ENCODE measurements around the gene STOM.

The STOM gene

DNA sequence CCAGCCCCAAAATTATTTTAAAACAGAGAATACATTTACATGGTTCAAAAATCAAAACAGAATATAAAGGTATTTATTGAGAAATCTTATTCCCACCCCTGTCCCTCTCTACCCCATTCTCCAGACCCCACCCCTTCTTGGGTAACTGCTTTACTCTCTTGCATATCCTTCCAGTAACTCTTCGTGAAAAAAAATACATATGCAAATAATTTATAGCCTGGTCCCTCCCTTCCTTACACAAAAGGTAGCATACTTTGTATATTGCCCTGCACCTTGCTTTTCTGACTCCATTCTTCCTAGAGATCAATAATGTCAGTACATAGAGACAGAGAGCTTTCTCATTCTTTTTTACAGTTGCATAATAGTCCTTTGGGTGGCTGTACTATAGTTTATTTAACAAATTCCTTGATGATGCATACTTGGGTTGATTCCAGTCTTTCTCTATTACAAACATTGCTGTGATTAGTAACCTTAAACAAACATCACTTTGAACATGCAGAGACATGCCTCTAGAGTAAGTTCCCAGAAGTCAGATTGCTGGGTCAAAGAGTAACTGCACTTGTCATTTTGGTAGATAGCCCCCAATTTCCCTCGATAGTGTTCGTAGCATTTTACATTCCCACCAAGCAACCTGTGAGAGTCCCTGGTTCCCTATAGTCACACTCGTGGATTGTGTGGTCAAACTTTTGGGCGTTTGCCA is 47.9 kb downstream of the STOM start:
- DNase-seq (ENCODE audit: low read depth in 2 of 2) = no peak

DNA sequence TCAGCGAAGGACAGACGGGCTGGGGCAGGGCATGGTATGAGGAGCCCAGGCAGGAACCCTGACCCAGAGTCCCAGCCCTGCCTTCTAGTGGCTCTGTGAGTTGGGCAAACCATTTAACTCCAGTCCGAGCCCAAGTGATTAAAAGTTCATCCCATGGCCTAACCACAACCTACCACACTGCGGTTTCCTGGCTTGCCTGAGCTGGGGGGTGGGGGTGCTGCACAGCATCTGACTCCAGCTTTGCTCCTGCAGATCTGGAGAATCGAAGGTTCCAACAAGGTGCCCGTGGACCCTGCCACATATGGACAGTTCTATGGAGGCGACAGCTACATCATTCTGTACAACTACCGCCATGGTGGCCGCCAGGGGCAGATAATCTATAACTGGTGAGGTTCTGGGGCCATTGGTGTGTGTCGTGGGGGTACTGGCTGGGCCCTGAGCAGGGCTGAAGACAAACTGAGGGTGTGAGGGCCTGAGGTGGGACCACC is 49.0 kb downstream of the STOM start:
- DNase-seq (ENCODE audit: low read depth in 2 of 2) = no peak

DNA sequence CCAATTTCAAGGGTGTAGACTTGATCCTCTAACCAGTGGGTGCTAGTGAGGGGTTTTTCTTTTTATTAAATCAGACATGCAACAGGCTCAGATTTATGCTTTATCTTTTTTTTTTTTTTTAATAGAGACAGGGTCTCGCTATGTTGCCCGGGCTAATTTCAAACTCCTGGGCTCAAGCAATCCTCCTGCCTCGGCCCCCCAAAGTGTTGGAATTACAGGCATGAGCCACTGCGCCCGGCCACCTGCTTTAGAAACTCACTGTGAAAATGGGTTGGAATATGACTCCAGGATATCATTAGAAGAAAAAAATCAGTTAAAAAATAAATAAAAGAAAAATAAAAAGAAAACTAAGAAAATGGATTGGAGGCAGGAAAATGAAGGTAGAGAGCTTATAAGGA is 50.7 kb downstream of the STOM start:
- no peak for DNase-seq (ENCODE audit: low read depth in 2 of 2)

DNA sequence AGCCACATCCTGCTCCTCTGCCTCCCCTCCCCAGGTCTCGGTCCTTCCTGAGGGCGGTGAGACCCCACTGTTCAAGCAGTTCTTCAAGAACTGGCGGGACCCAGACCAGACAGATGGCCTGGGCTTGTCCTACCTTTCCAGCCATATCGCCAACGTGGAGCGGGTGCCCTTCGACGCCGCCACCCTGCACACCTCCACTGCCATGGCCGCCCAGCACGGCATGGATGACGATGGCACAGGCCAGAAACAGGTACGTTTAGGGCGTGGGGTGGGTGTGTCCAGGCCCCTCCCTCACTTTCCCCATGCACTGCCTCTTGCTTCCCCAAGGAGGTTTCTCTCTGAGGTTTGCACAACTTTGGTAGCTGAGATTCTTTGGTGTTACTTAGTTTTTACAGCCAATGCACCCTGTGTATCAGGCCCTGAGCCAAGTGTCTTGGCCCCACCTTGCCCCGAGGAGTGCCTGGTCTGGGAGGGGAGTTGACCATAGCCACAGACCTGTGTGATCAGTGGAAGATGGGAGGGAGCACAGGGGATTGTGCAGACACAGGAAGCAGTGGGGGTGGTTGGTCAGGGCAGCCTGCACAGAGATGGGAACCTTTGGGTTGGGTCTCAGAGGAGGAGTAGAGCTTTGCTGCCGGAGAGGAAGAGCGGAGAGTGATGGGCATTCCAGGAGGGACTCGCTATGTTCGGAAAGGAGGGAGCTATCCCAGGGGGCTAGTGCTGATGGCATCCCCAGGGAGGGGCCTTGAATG is 51.2 kb downstream of the STOM start:
- no peak for DNase-seq (ENCODE audit: low read depth in 2 of 2)

DNA sequence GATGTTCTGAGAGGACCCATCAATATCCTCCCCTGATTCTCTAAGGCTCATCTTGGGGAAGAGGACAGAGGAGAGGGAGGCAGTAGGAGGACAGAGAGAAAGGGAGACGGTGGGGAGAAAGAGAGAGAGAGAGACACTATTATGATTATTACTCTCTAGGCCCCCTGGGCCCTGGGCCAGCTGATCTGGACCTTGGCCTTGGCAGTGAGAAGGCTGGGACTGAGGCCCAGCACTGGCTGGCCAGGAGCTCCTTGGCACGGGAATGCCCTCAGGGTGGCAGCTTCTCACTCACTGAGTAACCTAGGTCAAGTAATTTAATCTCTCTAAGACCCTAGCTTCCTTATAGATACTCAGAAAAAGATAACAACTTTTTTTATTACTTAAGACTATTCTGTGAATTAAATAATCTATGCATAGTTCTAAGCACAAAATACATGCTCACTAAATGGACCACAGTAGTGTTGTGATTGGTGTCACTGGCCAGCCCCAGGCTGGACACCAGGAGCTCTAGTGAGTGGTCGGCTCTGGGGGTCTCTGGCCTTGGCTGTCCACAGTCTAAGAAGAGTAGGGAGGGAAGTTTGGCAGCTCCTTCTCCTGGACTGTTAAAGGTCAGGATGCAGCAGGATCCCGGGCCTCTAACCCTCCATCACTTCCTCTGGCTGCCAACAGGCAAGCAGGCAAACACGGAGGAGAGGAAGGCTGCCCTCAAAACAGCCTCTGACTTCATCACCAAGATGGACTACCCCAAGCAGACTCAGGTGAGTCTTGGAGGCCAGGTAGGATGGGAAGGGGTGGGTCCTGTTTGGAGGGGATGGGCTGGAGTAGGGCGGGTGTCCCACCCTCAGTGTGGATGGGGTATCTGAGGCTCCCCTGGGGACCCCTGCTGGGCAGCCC is 52.1 kb downstream of the STOM start:
- DNase-seq (ENCODE audit: low read depth in 2 of 2) = no peak

DNA sequence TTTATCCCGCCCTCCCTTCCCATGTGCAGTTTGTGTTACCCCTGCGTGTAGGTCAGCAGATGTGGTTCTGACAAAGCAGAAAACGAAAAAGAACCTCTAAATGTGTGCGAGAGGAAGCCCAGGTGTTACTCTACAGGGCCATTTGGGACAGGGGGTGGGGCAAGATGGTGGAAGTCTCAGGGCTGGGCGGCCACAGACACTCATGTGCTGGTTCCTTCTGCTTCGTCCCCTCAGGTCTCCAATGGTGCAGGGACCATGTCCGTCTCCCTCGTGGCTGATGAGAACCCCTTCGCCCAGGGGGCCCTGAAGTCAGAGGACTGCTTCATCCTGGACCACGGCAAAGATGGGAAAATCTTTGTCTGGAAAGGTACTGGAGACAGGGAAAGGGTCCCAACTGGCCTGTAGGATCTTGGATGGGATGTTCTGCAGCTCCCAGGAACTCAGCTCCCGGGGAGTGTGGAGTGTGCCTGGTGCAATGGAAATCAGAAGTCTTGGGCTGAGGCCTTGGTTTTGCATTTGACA is 53.1 kb downstream of the STOM start:
- no peak for DNase-seq (ENCODE audit: low read depth in 2 of 2)

DNA sequence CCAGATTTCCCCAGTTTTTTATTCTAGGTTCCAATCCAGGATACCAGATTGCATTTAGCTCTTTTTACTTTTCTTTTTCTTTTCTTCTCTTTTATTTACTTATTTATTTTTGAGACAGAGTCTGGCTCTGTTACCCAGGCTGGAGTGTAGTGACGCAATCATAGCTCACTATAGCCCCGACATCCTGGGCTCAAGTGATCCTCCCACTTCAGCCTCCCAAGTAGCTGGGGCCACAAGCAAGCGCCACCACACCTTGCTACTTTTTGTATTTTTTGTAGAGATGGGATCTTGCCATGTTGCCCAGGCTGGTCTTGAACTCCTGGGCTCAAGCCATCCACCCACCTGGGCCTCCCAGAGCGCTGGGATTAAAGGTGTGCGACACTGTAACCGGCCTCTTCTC is 53.7 kb downstream of the STOM start:
- no peak for DNase-seq (ENCODE audit: low read depth in 2 of 2)

DNA sequence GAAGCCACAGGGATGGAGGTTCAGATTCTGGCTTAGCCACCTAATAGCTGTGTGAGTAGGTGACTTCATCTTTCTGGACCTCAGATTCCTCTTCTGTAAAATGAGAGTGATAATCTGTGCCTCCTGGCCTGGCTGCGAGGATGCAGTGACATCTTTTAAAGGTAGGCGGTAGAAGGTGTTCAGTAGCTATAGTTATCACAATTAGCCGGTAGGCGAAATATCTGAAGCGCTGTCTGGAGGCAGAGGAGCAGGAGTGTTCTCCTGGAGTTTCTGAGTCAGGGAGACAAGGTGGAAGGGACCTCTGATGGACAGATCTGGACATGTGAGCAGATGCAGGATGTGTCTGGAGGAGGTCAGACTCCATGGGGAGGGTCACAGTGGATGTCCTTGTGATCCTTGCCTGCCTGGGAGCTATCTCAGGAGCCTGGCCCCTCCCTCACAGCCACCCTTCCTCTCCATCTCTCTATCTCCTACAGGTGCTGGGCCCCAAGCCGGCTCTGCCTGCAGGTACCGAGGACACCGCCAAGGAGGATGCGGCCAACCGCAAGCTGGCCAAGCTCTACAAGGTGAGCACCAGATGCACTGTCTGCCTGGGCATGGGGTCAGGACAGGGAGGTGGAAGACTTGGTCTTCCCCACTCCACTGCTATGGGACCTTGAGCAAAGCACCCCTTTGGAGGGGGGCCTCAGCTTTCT is 56.4 kb downstream of the STOM start:
- DNase-seq (ENCODE audit: low read depth in 2 of 2) = no peak

DNA sequence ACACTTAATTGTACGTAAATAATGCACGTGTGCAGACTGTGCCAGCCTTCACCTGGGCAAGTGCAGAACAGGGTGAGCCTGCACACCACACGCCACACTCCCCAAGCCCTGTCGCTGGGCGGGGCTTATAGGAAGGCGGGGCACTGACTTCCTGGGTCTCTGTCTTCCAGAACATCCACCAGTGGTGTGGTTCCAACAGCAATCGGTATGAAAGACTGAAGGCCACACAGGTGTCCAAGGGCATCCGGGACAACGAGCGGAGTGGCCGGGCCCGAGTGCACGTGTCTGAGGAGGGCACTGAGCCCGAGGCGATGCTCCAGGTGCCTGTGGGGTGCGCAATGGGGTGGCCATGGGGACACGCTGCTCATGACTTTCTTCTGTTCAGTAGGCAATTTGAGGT is 57.9 kb downstream of the STOM start:
- no peak for DNase-seq (ENCODE audit: low read depth in 2 of 2)

DNA sequence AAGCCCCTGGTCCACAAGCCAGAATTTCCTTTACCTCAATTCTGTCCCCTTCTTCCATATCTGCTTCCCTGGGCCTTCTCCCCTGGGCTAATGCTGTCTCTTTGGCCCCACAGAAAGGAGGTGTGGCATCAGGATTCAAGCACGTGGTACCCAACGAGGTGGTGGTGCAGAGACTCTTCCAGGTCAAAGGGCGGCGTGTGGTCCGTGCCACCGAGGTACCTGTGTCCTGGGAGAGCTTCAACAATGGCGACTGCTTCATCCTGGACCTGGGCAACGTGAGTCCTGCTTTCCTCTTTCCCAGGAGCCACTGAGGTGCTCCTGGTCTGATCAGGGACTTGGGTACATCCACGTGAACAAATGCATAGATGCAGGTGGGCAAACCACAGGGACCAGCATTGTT is 59.5 kb downstream of the STOM start:
- no peak for DNase-seq (ENCODE audit: low read depth in 2 of 2)

DNA sequence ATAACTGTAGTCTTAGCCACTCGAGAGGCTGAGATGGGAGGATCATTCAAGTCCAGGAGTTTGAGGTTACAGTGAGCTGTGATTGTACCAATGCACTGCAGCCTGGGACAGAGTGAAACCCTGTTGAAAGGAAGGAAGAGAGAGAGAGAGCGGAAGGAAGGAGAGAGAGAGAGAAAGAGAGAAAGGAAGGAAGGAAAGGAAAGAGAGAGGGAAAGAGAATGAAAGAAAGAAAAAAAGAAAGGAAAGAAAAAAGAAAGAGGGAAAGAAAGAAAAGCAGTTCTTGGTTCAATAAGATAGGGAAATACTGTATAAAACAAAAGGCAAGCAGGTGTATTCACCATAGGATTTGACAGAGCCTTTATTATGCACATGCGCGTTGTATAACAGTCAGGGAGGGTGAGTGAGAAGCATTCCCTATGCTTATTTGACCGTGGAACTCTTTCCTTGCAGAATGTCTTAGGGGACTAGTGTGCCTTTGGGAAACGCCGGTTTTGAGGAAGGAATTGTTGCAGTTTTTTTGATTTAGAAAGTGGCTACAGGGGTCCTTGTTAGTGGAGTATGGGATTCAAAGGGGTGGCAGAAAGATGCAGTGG is 60.1 kb downstream of the STOM start:
- DNase-seq (ENCODE audit: low read depth in 2 of 2) = no peak

DNA sequence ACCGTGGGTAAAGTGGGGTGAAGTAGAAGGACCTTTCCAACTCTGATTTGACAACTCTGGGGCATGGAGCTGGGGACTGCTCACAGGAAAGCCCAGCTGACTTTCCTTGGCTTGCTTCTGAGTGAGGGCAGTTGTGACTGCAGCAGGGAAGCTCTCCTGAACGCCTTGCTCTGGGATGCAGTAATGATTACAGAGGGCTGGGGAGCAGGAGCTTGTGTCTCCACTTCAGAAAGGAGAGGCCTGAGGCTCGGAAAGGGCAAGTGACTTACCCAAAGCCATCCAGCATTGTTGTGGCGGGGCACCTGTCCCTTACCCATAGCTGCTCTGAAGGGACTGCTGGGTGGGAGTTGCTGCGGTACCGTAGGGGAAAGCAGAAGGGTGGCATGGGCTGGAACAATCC is 60.9 kb downstream of the STOM start:
- DNase-seq (ENCODE audit: low read depth in 2 of 2) = no peak

DNA sequence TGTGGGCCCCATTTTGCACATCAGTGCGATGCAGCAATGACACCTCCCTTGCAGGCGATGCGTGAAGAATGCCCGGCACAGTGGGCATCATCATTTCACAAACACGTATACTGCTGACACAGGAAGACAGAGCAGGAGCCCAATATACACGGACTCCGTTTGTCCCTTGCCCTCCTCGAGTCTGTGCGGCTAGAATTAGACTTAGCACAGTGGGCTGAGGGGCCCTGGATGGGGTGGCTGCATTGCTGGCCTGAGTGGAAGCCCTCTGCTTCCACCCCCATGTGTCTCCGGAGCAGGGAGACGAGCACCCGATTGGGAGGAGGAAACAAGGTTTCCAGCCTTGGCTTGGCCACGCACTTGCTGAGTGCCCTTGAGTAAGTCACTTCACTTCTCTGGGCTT is 61.3 kb downstream of the STOM start:
- DNase-seq (ENCODE audit: low read depth in 2 of 2) = no peak

DNA sequence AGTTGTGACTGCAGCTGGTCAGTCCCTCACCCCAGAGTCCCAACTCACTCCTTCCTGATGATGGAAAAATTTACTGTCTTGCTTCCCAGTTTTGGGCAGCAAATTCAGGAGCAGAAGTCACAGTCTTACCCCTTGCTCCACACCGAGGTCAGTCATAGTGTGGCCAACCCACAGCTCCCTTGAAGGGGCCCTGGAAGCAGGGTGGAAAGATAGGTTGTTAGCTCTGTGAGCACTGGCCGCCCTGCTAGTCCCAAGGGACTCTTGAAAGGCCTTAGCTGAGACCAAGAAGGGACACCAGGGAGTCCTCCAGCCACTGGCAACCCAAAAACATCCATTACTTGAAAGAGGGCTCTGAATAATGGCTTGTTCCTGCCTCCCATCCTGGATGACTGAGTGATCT is 62.1 kb downstream of the STOM start:
- DNase-seq (ENCODE audit: low read depth in 2 of 2) = no peak

DNA sequence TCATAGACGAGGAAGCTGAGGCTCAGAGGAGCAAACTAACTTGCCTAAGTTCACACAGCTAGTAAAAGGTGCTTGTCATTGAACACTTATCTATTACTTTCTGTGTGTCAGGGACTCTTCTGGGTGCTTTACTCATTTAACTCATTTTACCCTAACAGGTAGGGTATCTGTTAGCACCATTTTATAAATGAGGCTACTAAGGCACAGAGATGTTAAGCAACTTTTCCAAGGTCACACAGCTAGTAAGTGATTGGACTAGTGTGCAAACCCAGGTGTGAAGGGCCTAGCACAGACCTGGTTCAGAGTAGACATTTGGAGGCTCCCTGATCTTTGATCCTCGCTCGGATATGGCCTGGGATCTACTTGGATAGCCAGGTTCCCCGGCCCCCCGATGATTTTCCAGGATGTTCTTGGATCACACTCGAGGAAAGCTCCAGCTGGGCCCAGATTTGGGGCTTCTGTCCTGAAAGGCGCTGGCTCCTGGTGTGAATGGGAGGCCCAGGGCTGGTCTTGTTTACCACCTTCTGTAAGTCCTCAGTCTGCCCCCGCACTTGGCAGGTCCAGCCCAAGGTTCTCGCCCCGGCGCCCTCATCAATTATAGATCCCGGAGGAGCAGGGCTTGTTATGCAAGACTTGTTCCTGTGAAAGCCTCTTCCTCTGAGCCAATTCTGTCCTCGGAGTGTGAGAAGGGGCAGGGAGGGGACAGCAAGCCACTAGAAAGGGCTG is 64.6 kb downstream of the STOM start:
- DNase-seq (ENCODE audit: low read depth in 2 of 2) = no peak

DNA sequence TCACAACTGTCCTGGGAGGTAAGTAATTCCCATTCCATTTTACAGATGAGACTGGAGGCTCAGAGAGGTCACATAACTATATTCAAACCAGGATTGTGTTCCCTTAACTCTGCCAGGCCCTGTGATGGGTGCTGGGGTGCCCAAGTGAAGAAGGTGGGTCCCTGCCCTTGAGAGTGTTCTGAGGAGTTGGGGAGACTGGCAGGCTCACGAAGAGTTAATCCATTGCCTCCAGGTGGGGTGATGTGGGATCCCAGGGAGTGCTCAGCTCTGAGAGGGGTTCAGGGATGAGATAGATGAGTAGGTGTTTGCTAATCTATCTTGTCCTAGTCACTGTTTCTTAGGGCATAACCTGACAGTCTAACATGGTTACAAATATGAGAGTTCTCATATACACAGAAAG is 65.3 kb downstream of the STOM start:
- no peak for DNase-seq (ENCODE audit: low read depth in 2 of 2)

DNA sequence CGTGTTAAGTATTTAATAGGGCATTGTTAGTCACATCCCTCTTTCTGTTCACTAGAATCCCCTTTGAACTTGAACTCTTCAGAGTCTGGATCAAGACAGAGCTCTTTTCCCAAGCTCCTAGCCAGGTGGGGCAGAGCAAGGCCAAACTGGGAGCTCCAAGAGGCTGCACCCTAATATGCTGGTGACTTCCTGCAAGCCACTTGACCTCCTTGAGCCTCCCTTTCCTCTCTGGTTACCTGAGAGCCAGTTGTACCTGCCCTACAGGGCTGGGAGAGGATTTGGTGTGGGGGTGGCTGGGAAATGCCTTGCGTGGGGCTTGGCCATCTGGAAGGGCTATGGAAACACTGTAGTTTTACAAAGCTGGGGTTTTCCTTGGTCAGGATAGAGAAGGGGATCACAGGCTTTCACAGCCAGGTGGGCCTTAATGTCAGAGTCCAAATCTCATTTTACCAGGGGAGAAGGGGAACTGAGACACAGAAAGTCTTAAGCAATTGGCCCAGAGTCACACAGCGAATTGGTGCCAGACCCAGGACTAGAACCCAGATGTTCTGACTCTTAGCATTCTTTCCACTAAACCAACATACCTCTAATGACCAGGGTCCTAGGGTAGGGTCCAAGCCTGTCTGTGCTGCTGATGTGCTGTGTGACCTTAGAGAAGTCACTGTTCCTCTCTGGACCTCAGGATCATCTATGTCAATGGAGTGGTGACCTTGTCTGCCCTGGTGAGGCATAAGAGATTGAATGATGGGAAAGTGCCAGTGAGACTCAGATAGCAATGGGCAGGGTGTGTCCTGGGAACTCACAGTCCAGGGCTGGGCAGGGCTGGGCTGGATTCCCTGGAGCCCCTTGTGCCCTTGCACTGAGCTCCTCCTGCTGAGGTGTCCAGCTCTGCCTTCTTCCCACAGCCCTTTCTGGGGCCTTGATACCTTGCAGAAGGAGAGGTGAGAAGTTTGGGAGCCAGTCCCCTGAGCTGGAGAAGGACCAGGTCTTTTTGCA is 66.3 kb downstream of the STOM start:
- no peak for DNase-seq (ENCODE audit: low read depth in 2 of 2)

DNA sequence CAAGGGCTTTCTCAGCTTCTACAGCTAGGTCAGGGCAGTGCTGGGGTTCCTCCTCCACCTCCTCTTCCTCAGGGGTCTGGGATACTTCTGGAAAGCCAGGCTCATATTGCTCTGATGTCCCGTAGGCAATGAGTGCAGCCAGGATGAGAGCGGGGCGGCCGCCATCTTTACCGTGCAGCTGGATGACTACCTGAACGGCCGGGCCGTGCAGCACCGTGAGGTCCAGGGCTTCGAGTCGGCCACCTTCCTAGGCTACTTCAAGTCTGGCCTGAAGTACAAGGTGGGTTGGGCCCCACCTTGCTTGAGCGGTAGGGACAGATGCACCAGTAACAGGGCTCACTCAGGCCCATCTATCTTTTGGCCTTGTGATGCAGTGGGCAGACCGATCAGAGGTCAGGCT is 67.3 kb downstream of the STOM start:
- no peak for DNase-seq (ENCODE audit: low read depth in 2 of 2)

DNA sequence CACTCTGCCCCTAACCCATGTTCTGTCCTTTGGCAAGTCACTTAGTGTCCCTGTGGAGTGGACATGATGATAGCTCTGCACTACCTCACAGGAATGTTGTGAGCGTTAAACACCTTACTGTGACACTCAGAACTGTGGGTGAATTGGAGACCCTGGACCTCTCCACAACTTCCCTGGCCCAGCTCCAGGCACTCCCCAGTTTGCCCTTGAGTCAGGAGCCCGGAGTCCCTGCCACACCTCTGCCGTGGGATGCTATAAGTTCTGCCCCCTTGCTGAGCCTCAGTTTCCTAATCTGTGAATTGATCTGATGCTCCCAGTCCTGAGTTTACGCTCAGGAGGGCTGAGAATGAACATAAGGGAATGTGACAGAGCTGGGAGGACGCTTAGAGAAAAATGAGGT is 67.7 kb downstream of the STOM start:
- DNase-seq (ENCODE audit: low read depth in 2 of 2) = no peak
